Measurements from ENCODE around the gene LZTR1.
"Not testable (repeated sequence)": the region's sequence is repeated elsewhere in the genome, so short reads cannot be mapped to it uniquely, and the experiment has no call there.

The LZTR1 gene

DNA sequence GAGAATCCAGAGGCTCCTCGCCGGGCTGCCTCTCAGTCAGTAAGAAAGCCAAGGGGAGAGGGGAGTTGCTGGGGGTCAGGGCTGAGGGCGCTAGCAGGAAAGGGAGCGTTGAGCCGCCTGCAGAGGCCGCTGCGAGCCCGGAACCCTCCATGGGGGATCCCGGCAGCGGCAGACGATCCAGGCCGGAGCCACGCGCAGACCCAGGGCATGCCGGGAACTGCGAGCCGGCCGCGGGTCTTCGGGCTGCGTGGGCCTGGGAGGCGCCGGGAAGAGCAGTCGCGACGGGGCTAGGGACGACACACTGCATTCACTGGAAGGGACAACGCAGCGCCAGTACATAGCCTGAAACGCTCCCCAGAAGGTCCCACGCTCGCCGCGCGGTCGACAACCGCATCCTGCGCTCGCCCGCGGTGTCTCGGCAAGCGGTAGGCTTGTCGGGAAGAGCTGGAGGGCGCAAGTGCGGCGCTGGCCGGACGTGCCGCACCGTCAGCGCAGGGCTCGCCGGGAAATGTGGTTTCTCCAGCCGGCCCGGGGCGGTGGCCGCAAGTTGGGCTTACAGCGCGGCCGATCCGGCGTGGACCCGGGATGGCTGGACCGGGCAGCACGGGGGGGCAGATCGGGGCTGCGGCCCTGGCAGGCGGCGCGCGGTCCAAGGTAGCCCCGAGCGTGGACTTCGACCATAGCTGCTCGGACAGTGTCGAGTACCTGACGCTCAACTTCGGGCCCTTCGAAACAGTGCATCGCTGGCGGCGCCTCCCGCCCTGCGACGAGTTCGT lies at the start of gene LZTR1:
Gene LZTR1, plus strand, starts transcription at position 511 of the 776 bp plus-strand sequence. Its CDS starts 75 bp downstream, at position 586.
- peak; percentile 85 for DNase-seq (ENCODE audit: low read depth)

DNA sequence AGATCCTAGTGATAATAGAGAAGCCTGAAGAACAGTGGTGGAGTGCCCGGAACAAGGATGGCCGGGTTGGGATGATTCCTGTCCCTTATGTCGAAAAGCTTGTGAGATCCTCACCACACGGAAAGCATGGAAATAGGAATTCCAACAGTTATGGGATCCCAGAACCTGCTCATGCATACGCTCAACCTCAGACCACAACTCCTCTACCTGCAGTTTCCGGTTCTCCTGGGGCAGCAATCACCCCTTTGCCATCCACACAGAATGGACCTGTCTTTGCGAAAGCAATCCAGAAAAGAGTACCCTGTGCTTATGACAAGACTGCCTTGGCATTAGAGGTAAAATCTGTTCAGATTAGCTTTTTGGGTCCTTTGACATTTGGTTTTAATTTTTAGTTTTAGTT lies 48.2 kb upstream of the LZTR1 start:
- DNase-seq (ENCODE audit: low read depth) = no peak

DNA sequence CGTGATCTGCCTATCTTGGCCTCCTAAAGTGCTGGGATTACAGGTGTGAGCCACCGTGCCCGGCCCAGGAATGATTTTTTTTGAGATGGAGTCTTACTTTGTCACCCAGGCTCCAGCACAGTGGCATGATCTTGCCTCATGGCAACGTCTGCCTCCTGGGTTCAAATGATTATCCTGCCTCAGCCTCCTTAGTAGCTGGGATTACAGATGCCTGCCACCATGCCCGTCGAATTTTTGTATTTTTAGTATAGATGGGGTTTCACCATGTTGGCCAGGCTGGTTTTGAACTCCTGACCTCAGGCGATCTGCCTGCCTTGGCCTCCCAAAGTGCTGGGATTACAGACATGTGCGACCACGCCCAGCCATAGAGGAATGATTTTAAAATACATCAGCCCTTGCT lies 47.0 kb upstream of the LZTR1 start:
- DNase-seq (ENCODE audit: low read depth) = not testable (repeated sequence)

DNA sequence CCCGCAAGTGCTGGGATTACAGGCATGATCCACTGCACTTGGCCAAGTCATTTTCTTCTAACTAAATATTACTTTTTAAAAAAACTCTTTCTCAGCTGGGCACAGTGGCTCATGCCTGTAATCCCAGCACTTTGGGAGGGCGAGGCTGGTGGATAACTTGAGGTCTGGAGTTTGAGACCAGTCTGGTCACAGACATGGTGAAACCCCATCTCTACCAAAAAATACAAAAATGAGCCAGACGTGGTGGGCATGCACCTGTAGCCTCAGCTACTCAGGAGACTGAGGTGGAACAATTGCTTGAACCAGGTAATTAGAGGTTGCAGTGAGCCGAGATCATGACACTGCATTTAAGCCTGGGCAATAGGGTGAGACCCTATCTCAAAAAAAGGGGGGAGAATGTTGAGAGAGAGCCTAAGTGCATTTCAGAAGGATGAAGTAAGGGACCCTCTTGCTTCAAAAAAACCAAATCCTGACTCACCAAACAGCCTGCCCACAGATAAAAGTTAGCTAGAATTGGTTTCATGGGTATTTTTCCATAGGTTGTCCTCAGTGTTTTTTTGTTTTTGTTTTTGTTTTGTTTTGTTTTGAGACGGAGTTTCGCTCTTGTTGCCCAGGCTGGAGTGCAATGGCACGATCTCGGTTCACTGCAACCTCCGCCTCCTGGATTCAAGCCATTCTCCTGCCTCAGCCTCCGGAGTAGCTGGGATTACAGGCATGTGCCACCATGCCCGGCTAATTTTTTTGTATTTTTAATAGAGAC lies 46.1 kb upstream of the LZTR1 start:
- not testable (repeated sequence) for DNase-seq (ENCODE audit: low read depth)

DNA sequence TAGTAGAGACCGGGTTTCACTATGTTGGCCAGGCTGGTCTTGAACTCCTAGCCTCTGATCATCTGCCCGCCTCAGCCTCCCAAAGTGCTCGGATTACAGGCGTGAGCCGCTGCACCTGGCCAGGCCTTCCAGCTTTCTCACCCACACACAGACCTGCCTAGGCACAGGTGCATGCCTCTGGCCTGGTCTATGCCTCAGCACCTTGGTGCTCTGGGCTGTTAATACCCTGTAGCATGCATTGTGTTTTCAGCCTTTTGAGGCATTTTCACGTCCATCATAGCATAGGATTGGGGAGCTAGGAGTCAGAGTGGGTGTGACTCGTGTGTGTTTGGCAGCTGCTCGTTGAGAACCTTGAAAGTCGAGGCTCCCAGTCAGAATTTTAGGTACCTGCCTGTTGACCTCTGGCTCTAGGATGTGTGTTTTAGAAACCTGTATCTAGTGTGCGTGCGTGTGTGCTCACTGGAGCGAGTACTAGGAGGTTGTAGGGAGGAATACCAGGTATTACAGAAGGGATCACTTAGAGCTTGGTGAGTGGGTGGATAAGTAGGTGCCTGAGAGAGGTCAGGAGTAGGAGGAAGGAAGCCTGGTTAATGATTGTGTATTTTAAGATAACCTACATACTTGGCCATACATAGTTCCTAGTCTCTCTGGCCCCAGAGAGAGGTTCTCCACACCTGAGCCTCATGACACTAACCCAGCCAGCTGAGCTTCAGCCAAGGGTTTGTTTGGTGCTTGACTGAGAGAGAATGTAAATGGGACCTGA lies 44.9 kb upstream of the LZTR1 start:
- DNase-seq (ENCODE audit: low read depth) = no peak

DNA sequence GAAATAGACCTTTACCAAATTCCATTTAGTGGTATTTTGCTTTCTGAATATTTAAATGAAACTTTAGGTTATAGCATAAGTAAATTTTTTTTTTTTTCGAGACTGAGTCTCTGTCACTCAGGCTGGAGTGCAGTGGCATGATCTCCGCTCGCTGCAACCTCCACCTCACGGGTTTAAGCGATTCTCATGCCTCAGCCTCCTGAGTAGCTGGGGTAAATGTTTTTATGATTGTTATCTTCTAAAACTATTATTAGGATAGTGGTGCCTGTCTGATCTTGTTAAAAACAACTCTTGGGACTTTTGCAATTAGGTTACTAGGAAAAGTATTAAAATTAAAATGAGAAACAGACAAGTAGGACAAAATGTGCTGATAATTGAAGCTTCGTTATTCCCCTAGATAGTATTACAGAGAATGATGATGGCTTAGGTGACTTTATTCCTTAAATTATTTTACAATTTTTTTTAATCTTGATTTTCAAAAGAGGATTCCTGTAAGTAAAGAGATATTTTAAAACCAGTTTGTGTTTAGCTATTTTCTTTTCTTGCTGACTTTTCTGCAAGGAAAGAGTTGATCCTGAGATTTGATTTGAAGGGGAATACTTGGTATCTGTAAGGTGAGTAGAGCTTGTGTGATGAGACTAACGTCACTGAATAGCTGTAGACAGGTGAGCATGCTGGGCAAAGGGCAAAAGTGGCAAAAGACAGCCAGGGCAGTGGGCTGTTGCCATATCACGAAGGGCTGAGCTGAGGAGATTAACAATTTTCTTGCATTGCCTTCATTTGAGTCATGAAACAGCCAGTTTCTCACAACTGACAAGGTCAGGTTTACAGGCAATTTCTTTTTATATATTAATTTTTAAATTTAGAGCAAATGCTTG lies 44.1 kb upstream of the LZTR1 start:
- no peak for DNase-seq (ENCODE audit: low read depth)

DNA sequence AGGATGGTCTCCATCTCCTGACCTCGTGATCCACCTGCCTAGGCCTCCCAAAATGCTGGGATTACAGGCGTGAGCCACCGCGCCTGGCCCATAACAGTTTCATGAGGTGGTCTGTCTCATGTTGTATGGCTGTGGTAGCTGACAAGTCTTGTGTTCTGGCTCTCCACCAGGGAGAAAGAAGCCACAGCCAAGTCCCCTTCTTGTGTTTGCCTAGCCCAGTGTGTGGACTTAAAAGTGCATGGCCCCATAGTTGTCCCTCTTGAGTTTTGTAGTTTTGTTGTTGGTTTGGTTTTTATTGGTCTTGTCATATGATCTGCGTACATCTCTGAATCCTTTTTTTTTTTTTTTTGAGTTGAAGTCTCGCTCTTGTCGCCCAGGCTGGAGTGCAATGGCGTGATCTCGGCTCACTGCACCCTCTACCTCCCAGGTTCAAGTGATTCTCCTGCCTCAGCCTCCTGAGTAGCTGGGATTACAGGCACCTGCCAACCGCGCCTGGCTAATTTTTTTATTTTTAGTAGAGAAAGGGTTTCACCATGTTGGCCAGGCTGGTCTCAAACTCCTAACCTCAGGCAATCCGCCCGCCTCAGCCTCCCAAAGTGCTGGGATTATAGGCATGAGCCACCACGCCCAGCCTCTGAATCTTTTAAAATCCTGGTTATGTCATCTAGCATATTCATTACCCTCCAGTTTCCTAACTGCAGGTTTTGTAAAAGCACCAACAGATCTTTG lies 42.5 kb upstream of the LZTR1 start:
- DNase-seq (ENCODE audit: low read depth) = not testable (repeated sequence)

DNA sequence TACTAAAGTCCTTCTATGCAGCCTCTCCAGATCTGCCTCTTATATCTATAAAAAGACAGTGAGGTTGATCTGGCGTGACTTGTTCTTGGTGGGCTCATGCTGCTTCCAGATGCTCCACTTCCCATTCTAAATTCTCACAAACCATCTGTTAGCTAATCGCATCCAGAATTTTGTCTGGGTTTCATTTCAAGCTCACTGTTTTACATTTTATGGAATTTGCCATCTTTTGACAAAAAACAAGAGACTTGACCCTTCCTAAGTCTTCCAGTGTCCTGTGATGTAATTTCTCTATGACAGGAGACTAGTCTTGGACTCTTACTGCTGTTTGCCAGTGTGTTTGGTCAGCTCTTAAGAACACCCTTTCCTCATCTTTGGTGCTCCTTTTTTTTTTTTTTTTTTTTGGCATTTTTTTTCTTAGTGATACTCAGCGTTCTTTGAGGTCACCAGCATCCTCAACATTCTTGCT lies 41.9 kb upstream of the LZTR1 start:
- peak; percentile 53 for DNase-seq (ENCODE audit: low read depth)

DNA sequence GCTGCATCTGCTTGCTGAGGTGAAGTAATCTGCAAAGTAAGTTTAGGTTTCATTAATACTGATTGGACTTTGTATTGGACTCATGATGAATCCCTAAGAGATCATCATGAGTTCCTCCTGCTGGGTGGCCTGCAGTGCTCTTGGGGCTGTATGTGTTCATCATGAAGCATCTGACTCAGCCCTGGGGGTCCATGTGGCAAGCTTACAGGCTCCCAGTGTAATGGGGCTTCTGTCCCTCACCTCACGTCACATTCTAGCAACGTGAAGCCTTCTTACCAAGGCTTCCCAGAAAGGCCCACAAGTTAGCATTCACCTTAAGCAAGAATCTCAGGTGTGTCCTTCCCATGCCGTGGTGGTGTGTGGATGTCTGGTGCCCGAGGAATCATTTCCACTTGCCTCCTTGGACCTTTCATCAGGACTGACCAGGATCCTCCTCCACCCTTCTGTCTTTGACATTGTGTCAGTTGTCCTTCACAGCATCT lies 41.2 kb upstream of the LZTR1 start:
- no peak for DNase-seq (ENCODE audit: low read depth)

DNA sequence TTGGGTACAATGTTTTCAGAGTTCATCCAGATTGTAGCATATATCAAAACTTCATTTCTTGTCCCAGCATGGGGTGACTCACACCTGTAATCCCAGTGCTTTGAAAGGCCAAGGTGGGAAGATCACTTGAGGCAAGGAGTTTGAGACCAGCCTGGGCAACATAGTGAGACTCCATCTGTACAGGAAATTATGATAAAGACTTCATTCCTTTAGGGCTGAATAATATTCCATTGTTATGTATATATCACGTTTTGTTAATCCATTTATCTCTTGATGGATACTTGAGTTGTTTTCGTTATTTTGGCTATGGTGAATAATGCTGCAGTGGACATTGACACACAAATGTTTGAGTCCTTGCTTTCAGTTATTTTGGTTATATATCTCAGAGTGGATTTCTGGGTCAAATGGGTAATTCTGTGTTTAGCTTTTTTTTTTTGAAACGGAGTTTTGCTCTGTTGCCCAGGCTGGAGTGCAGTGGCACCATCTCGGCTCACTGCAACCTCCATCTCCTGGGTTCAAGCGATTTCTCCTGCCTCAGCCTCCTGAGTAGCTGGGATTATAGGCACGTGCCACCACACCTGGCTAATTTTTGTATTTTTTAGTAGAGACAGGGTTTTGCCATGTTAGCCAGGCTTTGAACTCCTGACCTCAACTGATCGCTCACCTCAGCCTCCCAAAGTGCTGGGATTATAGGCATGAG lies 39.7 kb upstream of the LZTR1 start:
- DNase-seq (ENCODE audit: low read depth) = not testable (repeated sequence)

DNA sequence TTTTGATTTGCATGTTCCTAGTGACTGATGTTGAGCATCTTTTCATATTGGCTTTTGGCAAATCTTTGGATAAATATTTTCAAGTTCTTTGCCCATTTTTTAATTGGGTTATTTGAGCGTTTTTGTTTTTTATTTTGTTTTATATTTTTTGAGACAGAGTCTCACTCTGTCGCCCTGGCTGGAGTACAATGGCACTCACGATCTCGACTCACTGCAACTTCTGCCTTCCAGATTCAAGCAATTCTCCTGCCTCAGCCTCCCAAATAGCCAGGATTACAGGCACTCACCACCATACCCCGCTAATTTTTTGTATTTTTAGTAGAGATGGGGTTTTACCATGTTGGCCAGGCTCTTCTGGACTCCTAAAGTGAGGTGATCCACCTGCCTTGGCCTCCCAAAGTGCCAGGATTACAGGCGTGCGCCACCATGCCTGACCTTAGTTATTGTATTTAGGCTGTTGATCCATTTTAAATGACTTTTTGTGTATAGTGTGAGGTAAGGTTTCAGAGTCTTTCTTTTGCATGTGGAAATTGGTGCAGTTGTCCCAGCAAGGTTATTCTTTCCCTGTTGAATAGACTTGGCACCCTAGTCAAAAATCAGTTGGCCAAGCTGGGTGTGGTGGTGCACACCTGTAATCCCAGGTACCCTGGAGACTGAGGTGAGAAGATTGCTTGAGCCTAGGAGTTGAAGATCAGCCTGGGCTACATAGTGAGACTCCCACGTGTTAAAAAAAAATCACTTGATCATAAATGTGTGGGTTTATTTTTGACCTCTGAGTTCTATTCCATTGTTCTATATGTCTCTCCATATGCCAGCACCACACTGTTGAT lies 38.8 kb upstream of the LZTR1 start:
- DNase-seq (ENCODE audit: low read depth) = no peak

DNA sequence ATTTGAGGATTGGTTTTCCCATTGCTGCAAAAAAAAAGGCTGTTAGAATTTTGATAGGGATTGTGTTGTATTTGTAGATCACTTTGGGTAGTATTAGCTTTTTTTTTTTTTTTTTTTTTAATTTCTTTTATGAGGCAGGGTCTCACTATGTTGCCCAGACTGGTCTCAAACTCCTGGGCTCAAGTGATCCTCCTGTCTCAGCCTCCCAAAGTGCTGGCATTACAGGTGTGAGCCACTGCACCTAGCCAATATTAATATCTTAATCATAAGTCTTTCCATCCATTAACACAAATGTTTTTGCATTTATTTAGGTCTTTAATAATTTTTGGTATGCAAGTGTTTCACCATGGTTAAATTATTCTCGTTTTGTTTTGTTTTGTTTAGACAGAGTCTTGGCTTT lies 38.1 kb upstream of the LZTR1 start:
- no peak for DNase-seq (ENCODE audit: low read depth)

DNA sequence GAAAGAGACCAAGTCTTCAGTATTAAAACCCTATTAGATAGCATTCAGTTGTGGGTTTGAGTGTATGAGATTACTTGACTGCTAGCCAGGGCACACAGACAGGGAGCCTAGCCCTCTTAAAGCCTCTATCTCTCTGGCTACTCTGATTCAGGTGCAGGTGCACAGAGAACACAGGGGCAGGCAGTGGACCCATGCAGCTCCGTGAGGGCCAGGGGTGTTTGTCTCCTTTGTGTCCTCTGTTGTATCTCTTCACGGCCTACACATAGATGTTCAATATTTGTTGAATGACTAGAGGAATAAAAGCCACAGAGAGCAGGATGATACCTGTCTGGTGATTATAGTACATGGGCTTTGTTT lies 36.5 kb upstream of the LZTR1 start:
- DNase-seq (ENCODE audit: low read depth) = no peak

DNA sequence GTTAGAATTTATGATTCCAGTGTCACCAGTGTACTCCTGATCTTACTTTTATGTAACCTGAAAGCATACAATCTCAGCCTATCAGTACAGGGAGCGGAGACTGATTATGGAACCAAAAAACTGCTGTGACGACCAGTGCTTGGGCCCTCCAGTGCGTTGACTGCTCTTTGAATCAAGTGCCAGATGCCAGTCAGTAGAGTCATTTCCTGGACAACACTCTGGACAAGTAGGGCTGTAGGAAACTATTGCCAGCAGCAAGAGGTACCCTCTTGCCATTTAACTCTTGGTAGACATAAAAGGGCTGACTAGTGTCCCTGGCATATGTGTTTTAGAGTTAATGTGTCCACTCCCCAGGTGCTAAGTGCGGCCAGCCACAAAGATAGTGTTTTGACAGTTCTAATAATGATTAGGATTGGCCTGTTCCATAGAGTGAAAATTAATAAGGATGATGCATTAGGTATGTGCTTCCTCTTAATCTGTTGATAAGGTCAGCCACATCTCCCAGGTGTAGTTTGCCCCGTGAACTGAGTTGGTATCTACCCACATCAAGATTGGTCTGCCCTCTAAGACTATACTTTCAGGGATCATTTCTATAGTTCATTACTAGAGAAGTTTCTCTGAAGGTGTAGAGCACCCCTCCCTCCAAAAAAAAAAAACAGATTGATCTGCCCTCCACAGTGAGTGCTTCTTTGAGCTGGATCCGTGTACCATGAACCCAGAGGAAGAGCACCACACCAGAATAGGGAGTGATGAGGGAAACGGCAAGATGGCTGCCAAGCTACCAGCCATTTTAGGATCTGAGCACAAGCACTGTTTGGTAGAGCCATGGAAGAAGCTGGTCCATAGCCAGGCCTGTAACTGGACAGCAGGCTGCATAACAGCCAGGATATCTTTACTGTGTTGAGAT lies 35.8 kb upstream of the LZTR1 start:
- peak; percentile 70 for DNase-seq (ENCODE audit: low read depth)

DNA sequence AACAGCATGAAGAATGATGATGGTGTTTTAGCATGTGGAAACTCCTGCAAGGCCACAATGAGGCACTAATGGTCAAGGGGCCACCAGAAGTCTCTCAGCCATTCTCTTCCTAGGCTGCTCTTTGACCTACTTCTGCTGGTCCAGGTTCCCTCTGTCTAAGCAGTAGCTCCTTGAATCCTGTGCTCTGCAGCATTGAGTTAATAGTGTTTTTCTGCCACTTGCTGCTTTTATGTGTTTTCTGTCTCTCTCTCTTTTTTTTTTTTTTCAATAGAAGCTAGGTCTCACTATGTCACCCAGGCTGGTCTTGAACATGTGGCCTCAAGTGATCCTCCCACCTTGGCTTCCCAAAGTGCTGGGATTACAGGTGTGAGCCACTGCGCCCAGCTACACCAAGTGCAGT lies 35.1 kb upstream of the LZTR1 start:
- no peak for DNase-seq (ENCODE audit: low read depth)

DNA sequence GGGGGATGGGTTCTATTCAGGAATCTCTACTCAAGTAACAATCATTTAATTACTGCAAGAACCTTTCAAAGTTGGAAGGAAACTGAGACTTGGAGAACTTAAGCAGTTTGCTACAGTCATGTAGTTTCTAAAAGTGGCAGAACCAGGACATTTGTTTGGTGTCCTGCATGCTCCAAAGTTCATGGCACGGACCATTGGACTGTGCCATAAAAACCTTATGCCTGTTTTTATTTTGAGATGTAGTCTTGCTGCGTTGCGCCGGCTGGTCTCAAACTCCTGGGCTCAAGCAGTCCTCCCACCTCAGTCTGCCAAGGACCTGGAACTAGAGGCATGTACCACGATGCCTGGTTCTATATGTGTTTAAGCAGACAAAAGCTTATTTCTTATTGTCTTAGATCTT lies 33.6 kb upstream of the LZTR1 start:
- no peak for DNase-seq (ENCODE audit: low read depth)

DNA sequence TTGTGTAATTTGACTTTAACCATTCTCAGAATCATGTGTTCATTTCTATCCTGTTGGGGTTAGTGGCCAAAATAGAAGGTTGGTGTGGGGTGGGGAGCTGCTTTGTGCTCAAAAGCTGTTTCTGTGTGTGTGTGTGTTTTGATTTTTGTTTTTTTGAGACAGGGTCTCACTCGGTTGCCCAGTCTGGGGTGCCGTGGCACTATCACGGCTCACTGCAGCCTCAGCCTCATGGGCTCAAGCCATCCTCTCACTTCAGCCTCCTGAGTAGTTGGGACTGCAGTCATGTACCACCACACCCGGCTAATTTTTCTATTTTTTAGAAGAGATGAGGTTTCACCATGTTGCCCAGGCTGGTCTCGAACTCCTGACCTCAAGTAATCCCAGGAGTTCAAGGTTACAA lies 33.1 kb upstream of the LZTR1 start:
- DNase-seq (ENCODE audit: low read depth) = no peak

DNA sequence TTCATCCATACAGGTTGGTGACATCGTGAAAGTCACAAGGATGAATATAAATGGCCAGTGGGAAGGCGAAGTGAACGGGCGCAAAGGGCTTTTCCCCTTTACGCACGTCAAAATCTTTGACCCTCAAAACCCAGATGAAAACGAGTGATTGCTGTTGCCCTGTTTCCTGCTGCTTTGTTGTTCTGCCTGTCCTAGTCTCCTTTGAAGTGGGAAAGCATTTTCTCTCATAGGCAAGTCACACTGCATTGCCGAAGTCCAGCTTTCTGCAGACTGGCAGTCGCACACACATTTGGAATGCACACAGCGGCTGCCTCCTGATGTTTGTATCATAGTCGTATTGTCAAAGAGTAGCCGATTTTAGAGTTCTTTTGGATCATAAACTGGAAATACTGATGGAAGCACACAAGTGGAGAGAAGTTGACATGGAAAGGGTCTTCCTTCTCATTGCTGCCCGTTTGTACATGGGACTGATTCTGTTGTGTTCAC lies 32.4 kb upstream of the LZTR1 start:
- DNase-seq (ENCODE audit: low read depth) = no peak

All from EH (cell line).